ENCODE results near the gene WDR36. TPM values are rescaled to one million over a fixed set of nuclear protein-coding genes. Genes with fewer than 3 reads are reported as not detected.

WDR36 gene
- total RNA-seq, 1 donor from 2014 or later: 17.6 TPM

DNA sequence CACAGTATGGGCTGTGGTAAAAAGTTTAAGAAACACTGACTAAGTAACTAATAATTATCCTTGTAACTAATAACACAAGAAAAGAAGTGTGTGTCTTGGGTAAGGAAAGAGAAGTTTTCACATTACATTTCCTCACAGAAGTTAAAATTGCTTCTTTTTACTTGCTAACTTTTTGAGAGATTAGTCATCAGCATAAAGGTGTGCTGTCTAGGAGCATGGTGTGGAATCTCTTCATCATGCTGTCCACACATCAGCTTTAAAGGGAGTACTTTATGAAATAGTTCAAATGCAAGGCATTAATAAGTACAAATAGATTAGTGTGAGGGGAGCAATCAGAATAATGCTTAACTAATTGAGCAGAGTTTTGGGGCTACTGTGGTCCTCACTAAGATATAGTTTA lies 29.8 kb downstream of the WDR36 start:
- Mint-ChIP-seq H3K27ac (ENCODE audit: unreplicated experiment) (no peak overlapping the region), H3K4me1 (ENCODE audit: low read depth) (no peaks in the 10 kb centered on the region), H3K4me3 (ENCODE audit: unreplicated experiment) (no peak overlapping the region), H3K36me3 (ENCODE audit: low read depth) (peaks cover 36% of the 10 kb centered on the region), H3K27me3 (ENCODE audit: low read depth) (no peaks in the 10 kb centered on the region), H3K9me3 (ENCODE audit: low read depth) (no peaks in the 10 kb centered on the region)
- TF ChIP-seq, protein P1, sequence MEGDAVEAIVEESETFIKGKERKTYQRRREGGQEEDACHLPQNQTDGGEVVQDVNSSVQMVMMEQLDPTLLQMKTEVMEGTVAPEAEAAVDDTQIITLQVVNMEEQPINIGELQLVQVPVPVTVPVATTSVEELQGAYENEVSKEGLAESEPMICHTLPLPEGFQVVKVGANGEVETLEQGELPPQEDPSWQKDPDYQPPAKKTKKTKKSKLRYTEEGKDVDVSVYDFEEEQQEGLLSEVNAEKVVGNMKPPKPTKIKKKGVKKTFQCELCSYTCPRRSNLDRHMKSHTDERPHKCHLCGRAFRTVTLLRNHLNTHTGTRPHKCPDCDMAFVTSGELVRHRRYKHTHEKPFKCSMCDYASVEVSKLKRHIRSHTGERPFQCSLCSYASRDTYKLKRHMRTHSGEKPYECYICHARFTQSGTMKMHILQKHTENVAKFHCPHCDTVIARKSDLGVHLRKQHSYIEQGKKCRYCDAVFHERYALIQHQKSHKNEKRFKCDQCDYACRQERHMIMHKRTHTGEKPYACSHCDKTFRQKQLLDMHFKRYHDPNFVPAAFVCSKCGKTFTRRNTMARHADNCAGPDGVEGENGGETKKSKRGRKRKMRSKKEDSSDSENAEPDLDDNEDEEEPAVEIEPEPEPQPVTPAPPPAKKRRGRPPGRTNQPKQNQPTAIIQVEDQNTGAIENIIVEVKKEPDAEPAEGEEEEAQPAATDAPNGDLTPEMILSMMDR (IDR thresholded peaks at IDR 0.05): no peak
- DNase-seq (ENCODE audit: low spot score): no peak

DNA sequence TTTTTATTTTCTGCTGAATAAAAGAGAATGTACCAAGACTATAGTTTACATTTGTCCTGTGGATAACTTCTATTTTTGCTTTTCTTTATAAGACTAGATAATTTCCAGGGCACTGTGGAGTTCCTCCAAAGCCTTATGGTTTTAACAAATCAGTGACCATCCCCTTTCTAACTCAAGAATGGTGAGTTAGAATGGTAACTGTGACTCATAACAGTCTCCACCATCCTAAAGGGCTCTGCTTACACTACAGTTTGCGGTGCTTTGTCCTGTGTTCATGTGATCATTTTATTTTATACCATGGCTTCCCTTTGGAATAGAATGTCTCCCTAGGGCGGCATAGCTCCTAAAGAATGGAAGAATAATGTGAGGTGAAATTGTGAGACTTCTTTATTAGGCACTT lies 30.2 kb downstream of the WDR36 start:
- Mint-ChIP-seq H3K36me3 (ENCODE audit: low read depth) (peaks cover 36% of the 10 kb centered on the region), H3K9me3 (ENCODE audit: low read depth) (no peaks in the 10 kb centered on the region), H3K27ac (ENCODE audit: unreplicated experiment) (no peak overlapping the region), H3K4me1 (ENCODE audit: low read depth) (no peaks in the 10 kb centered on the region), H3K27me3 (ENCODE audit: low read depth) (no peaks in the 10 kb centered on the region), H3K4me3 (ENCODE audit: unreplicated experiment) (no peak overlapping the region)
- TF ChIP-seq, protein P1 (IDR thresholded peaks at IDR 0.05): no peak
- no peak for DNase-seq (ENCODE audit: low spot score)

DNA sequence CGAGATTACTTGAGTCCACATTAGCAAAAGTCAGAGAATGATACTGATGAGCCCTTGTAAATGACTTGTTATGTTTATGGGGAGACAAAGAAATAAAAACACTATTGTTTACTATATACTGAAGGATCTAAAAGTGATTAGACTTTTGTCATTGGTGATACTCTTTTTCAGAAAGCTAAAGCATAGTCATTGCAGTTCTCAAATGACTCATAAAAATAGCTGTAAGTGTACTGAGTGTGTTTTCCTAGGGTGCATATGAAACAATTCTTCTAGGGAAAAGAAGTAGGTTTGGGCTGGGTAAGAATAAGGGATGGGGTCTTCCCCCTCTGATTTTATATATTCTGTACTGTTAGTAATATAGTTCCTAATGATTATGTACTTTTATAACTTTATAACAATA lies 32.6 kb downstream of the WDR36 start:
- H3K4me1 Mint-ChIP-seq (ENCODE audit: low read depth): peaks cover under 1% of the 10 kb centered on the region
- DNase-seq (ENCODE audit: low spot score): no peak
- no peak overlapping the region for H3K4me3 Mint-ChIP-seq (ENCODE audit: unreplicated experiment)
- peaks cover 34% of the 10 kb centered on the region for H3K36me3 Mint-ChIP-seq (ENCODE audit: low read depth)
- no peaks in the 10 kb centered on the region for H3K27me3 Mint-ChIP-seq (ENCODE audit: low read depth)
- no peak overlapping the region for H3K27ac Mint-ChIP-seq (ENCODE audit: unreplicated experiment)
- H3K9me3 Mint-ChIP-seq (ENCODE audit: low read depth): no peaks in the 10 kb centered on the region
- TF ChIP-seq, protein P1 (IDR thresholded peaks at IDR 0.05): no peak

DNA sequence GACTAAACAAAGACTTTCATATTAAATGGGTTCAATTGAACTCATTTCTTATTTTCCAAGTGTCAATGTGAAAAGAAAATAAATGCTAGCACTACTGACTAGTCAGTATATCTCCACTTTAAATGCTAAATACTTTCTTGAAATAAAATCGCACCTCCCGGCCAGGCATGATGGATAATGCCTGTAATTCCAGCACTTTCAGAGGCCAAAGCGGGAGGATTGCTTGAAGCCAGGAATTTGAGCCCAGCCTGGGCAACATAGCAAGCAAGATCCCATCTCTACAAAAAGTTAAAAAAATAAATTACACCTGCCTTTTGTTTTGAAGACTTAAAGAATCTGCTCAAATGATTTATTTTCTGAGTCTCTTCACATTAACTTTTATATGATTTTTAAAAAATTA lies 34.7 kb downstream of the WDR36 start:
- Mint-ChIP-seq H3K27ac (ENCODE audit: unreplicated experiment) (no peak overlapping the region), H3K27me3 (ENCODE audit: low read depth) (no peaks in the 10 kb centered on the region), H3K9me3 (ENCODE audit: low read depth) (no peaks in the 10 kb centered on the region), H3K36me3 (ENCODE audit: low read depth) (peaks cover 23% of the 10 kb centered on the region), H3K4me1 (ENCODE audit: low read depth) (peaks cover 4% of the 10 kb centered on the region), H3K4me3 (ENCODE audit: unreplicated experiment) (no peak overlapping the region)
- TF ChIP-seq, protein P1 (IDR thresholded peaks at IDR 0.05): no peak
- DNase-seq (ENCODE audit: low spot score): no peak

DNA sequence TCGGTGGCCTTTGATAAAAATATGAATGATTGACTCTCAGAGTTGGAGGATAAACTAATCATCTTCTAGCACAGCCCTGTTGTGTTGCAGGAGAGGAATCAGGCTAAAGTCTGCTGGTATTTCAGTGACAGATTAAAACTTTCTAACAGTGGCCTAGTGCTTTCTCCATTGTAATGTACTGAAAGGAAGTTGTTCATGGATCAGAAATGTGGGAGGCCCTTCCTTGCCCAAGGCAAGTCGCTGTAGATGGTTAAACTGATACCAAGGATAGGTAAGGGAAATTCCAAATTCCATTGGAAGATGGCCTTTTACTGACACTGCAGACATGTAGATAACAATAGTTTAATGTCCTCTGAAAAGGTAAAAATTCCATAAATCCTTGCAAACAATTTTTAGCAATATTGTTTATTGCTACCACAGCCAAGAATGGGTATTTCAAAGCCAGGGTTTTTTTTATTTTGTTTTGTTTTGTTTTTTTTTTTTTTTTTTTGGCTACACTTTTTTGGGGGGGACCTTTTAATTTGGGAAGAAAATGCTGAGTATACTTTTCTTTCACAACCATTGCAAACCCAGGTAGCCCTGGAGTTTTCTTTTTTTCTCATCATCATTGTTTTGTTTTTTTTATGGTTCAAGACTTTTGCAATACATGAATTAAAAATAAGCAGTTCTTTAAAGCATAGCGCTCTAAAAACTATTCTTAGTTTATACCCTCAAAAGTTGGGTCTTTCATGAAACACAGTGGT lies 35.5 kb downstream of the WDR36 start:
- DNase-seq (ENCODE audit: low spot score): no peak
- no peaks in the 10 kb centered on the region for H3K27me3 Mint-ChIP-seq (ENCODE audit: low read depth)
- no peak overlapping the region for H3K27ac Mint-ChIP-seq (ENCODE audit: unreplicated experiment)
- peaks cover 21% of the 10 kb centered on the region for H3K36me3 Mint-ChIP-seq (ENCODE audit: low read depth)
- H3K4me1 Mint-ChIP-seq (ENCODE audit: low read depth): peaks cover 4% of the 10 kb centered on the region
- H3K4me3 Mint-ChIP-seq (ENCODE audit: unreplicated experiment): no peak overlapping the region
- TF ChIP-seq, protein P1 (IDR thresholded peaks at IDR 0.05): no peak
- no peaks in the 10 kb centered on the region for H3K9me3 Mint-ChIP-seq (ENCODE audit: low read depth)
